ENCODE results near the gene SLC35F3.

Gene SLC35F3

GRCh38 chr1:234265321-234265720, 360.8 kb downstream of the SLC35F3 start:
- DNase-seq = no peak

GRCh38 chr1:234265861-234266260, 361.4 kb downstream of the SLC35F3 start:
- DNase-seq = no peak

GRCh38 chr1:234270093-234270492, 365.6 kb downstream of the SLC35F3 start:
- no peak for DNase-seq

DNA sequence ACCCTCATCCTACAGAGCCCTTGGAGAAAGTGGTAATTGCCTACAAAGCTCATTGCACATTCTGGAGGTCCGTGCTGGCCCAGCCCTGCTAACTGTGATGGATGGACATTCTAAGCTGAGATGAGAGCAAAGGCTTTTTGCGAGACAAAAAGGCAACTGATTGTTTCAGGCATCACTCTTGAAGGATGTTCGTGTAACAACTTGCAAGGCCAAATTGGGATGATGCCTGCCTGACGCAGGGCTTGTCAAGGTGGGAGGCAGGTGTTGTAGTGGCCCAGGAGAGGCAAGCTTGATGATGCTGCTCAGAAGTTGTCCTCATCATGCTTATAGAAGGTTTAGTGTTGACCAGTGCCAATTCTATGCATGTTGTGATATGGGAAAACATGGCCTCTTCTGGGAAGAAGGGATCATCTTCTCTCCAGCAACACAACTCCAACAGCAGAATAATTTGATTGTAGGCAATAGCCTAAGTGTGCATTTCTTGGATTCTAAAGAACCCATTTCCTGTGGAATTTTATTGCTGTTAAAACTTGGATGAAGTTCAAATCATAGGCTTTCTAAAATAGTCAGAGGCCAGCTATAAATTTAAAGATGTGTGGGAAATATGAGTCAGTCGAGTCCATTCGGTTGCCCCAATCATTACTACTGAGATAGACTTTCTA, 366.2 kb downstream of the SLC35F3 start:
- no peak for DNase-seq

GRCh38 chr1:234271243-234271606, 366.7 kb downstream of the SLC35F3 start:
- no peak for DNase-seq

- no peak for DNase-seq
Measured at GRCh38 chr1:234272656-234273312, 368.3 kb downstream of the SLC35F3 start.

DNA sequence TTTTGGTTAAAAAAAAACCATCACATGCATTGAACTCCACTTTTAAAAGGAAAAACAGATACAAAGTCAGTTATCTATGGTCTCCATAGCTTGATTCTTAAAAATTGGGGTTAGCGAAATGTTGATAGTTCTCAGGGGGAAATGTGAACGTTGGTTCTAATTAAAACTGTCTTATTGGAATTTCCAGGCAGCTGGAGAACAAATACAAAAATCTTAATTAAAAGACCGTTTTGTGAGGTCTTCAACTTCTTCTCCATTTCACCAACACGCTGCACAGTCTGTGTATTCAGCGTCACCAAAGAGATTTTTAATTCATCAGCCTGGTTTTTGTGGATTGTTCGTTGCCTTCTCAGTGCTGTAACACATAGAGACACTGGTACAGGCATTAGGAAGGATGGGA, 369.5 kb downstream of the SLC35F3 start:
- DNase-seq = no peak

GRCh38 chr1:234276151-234276788, 371.8 kb downstream of the SLC35F3 start:
- no peak for DNase-seq

DNA sequence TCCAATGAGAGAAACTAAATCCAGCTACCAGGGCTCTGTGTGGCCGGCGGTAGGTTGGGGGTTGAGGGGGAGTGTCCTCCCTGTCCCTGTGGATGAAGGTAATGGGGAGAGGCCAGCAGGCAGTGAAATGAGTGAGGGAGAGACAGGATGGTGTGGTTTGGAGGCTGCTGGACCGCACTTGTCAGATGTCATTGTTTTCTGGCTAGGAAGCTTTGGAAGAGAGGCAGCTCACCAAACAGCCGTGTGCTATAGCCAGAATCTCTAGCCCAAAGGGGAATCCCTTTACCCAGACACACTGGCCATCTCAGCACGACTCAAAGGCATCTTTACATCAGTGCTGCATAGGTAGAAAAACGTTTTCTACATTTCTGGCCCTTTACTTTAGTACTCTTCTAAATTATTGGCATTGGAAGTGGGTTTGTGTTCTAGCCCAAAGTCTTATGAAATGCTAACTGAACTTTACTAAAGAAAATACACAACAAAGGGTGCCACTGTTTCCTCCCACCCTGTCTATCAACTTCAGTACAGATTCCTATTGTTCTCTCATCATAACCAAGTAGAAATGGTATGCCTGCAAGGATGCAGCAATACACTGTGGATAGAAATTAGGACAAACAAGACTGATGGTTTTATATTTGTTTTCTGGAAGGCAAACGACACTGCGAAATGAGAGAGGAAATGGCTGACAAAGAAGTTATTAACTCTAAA, 372.8 kb downstream of the SLC35F3 start:
- DNase-seq = no peak

GRCh38 chr1:234279021-234279420, 374.5 kb downstream of the SLC35F3 start:
- DNase-seq = no peak

DNA sequence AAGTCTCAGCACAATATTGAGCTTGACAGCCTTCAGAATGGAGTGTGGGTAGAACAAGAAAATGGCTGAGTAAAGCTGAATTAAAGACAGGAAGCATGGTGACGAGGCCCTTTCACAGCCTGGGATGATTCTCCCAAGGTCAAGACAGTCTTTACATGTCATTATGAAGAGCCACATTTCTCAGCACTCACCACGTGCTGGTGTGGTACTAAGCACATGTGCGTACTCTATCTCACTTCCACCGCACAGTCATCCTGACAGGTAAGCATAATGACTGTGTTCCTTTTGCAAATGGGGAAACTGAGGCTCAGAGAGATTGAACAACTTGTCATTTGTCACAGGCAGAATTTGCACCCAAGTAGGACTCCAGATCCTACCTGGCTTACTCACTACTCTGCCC, 376.0 kb downstream of the SLC35F3 start:
- DNase-seq = no peak

- no peak for DNase-seq
Measured at GRCh38 chr1:234281826-234282489, 377.5 kb downstream of the SLC35F3 start.

DNA sequence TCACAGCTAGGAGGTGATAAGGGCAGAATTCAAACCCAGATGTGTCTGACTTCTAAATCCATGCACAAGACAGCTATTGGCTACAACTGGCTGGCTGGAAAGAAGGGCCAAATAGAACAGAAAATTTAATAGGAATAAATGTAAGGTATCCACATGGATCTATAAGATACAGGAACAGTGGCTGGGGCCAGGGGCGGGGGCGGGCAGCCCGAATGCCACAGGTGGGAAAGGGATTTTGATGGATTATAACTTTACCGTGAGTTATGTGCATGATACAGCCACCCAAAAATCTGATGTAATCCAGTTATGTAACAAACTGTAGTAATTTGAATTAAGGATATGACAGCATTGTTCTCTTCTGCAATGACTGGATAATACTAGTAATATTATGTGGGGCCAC, 381.7 kb downstream of the SLC35F3 start:
- no peak for DNase-seq

DNA sequence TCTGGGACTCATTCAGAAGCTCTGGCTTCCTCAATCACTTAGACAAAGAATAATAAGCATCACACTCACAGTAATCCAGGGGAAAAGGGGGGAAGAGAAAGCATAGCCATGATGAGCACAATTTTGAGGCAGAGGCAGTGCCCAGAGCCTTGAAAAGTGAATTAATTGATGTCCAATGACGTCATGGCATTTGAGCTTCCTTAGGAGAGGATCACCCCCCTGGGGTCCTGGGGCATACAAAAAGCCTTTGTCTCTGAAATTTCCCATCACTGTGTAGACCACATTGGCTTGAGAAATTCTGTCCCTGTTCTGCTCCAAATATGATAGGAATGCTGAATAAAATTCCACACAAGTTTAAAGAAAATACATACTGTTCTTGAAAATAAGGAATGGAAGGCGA, 384.5 kb downstream of the SLC35F3 start:
- no peak for DNase-seq

DNA sequence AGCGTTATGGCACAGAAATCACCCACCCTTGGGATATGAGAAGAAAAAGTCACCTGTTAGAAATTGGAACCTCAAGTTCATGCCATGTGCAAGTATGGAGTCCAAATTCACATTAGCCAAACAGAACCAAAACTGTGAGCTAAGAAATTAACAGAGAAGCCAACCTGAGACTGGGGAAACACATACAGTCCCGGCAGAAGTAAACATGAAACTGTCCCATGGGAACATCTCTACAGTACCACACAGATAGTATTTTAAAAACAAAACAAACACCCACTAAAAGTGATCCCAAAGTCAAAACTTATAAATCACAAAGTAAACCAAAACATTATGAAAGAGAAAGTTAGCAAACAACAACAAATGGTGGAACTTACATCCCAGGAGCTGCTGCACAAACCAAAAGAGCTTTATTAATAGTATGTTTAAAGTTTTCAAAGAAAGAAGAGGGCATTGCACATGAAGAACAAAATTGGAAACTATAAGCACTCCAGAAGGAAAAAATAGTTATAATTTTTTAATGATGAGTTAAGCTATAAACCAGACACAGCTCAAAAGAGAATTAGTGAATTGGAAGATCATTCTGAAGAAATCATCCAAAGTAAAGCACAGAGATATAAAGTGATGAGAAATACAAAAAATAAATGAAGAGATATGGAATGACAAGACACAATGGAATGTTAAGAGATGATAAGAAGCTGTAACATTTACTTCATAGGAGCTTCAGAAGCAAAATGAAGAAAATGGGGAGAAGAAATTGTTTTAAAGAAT, 385.2 kb downstream of the SLC35F3 start:
- no peak for DNase-seq

- DNase-seq = no peak
Measured at GRCh38 chr1:234292011-234292410, 387.5 kb downstream of the SLC35F3 start.

DNA sequence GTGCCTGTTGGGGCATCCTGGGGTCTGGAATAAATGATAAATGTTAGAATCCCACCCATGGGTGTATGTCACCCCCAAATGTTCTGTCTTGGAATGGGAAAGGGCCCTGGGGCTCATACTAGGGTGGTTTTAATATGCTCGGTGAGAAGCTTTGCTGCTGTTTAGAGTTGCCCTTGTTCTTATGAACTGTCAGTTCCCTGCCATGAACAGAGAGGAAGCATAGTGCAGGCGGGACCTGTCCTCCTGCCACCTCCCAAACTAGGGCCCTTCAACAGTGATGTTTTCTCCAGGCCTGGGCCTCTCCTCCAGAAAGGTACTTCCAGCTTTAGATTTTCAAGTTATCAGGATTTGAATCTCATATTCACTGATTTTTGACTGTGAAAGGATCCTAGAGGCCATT, 388.1 kb downstream of the SLC35F3 start:
- DNase-seq = no peak

DNA sequence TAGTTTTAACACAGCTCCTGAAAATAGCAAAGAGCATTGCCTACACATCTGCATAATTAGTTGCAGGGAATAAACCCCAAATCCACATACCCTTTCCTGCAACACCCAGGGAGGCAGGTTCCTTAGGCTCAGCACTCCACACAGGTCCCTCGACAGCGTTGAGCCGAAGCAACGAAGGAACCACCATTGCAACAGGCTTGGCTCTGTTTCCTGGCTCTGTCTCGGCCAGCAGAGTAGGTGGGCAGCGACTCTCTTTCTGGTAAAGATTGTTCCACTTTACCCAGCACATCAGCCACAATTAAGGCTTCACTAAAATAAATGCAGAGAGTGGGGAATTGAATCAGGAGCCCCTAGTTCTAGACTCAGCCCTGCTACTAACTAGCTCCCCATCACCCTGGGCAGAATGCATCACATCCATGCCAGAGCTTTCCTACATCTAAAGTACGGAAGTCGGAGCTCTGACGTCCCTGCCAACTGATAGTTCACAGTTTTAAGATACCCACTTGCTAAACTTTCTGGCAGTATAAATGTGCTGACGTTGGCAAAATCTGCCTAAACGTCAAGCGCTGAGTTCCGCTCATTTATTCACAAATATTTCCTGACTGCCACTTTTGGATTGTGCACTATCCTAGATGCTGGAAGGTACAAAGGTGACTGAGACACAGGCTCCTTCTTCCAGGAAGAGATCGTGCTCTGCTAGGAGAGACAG, 389.8 kb downstream of the SLC35F3 start:
- no peak for DNase-seq

DNA sequence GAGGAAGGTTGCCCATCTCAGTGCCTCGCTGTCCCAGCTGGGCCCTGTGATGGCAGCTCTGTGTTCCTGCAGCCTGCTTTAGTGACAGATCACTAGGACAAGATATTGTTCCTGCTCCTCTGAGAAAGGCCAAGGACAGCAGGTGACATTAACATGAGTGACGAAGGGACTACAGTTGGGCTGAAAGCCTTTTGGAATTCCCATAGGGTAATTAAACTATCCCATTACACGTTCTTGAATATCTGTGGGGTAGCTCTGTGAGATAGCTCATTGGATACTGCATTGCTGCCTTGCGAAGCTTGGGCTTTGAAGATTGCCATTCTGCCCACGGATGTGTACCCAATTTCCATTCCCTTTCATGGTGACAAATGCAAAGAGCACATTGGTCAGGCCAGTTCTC, 390.6 kb downstream of the SLC35F3 start:
- DNase-seq = no peak

- DNase-seq = no peak
Measured at GRCh38 chr1:234295626-234296025, 391.1 kb downstream of the SLC35F3 start.

GRCh38 chr1:234296496-234296895, 392.0 kb downstream of the SLC35F3 start:
- no peak for DNase-seq

- no peak for DNase-seq
Measured at GRCh38 chr1:234297668-234298067, 393.2 kb downstream of the SLC35F3 start.

All from CD4-positive, alpha-beta T cell treated with Interferon alpha-2 for 1 hour (primary cell).